IMR-90 (cell line): ENCODE measurements around the gene EREG. TPM values are rescaled to one million over a fixed set of nuclear protein-coding genes. Genes with fewer than 3 reads are reported as not detected.

Experiments used
- ATAC-seq: fragments of 200-7000 bp; cut with Tn5 transposase; 2 replicates; pipeline ENCODE4 v1.9.1; 2020; ENCODE audit warnings: low read depth, mild to moderate bottlenecking, moderate library complexity
- BruUV-seq: library from RNA; stranded (reverse); fragments of 400-500 nt; replicated peaks from 2 replicates; lab custom pipeline; 2021; lab: Mats Ljungman, UMichigan
- CTCF ChIA-PET: fragments of 300-600 bp; formaldehyde crosslinking; extraction: SDS; loops from one replicate; lab custom pipeline; 2021; ENCODE audit warnings: antibody characterized with exemption; lab: Yijun Ruan, JAX
- POLR2A ChIA-PET: fragments of 300-600 bp; sonication (Branson Sonifier 250); formaldehyde crosslinking; loops from one replicate; lab custom pipeline; 2022; ENCODE audit warnings: antibody characterized with exemption; ENCODE audit not compliant: unreplicated experiment; lab: Charles Lee
- DNase-seq: peaks from one replicate; pipeline ENCODE4 v3.0.0; 2013
- H2AFZ ChIP-seq: replicated peaks from 2 replicates; pipeline ENCODE3; 2013; ENCODE audit warnings: low read length, mild to moderate bottlenecking; ENCODE audit not compliant: poor library complexity
- H2AK5ac ChIP-seq: 2 replicates; pipeline ENCODE4 v1.6.1; 2013; ENCODE audit warnings: low read depth, low read length, inconsistent platforms
- H2AK9ac ChIP-seq: replicated peaks from 2 replicates; pipeline ENCODE3; 2013; ENCODE audit warnings: mild to moderate bottlenecking, low read depth, low read length, moderate library complexity; ENCODE audit not compliant: poor library complexity
- H2BK120ac ChIP-seq: 2 replicates; pipeline ENCODE4 v1.6.1; 2013; ENCODE audit warnings: low read depth, low read length, inconsistent platforms
- H2BK15ac ChIP-seq: 3 replicates; pipeline ENCODE4 v1.6.1; 2013; ENCODE audit warnings: low read depth, low read length, inconsistent platforms
- H2BK20ac ChIP-seq: 2 replicates; pipeline ENCODE4 v1.6.1; 2013; ENCODE audit warnings: low read depth, mild to moderate bottlenecking, inconsistent platforms, low read length, moderate library complexity
- H2BK5ac ChIP-seq: 2 replicates; pipeline ENCODE4 v1.6.1; 2013; ENCODE audit warnings: mild to moderate bottlenecking, low read depth, low read length, inconsistent platforms; ENCODE audit not compliant: poor library complexity, severe bottlenecking
- H3K14ac ChIP-seq: replicated peaks from 2 replicates; pipeline ENCODE4 v1.6.1; 2013; ENCODE audit warnings: low read depth, low read length, inconsistent platforms
- H3K18ac ChIP-seq: 2 replicates; pipeline ENCODE4 v1.6.1; 2013; ENCODE audit warnings: low read depth, low read length, control low read depth
- H3K23ac ChIP-seq: 2 replicates; pipeline ENCODE4 v1.6.1; 2013; ENCODE audit warnings: low read depth, low read length, inconsistent platforms
- H3K27ac ChIP-seq: 2 replicates; pipeline ENCODE4 v1.5.1; 2013; ENCODE audit warnings: mild to moderate bottlenecking, control low read depth, low read length; ENCODE audit not compliant: insufficient read depth
- H3K27me3 ChIP-seq: 2 replicates; pipeline ENCODE4 v1.6.1; 2013; ENCODE audit warnings: low read length; ENCODE audit not compliant: control insufficient read depth, insufficient read depth
- H3K36me3 ChIP-seq: 2 replicates; pipeline ENCODE4 v1.6.1; 2013; ENCODE audit warnings: low read length, mixed read lengths; ENCODE audit not compliant: control insufficient read depth, insufficient read depth
- H3K4ac ChIP-seq: 2 replicates; pipeline ENCODE4 v1.6.1; 2013; ENCODE audit warnings: low read depth, low read length, inconsistent platforms
- H3K4me1 ChIP-seq: 2 replicates; pipeline ENCODE4 v1.6.1; 2013; ENCODE audit warnings: low read length, mixed read lengths; ENCODE audit not compliant: control insufficient read depth, insufficient read depth
- H3K4me2 ChIP-seq: 2 replicates; pipeline ENCODE4 v1.6.1; 2013; ENCODE audit warnings: low read depth, mild to moderate bottlenecking, control low read depth, low read length, moderate library complexity
- H3K4me3 ChIP-seq: 2 replicates; pipeline ENCODE4 v1.5.1; 2013; ENCODE audit warnings: low read depth, mild to moderate bottlenecking, control low read depth, low read length, moderate library complexity; ENCODE audit not compliant: insufficient read depth
- H3K56ac ChIP-seq: 2 replicates; pipeline ENCODE4 v1.6.1; 2013; ENCODE audit warnings: low read length, inconsistent platforms; ENCODE audit not compliant: insufficient read depth; ENCODE audit errors: extremely low read depth
- H3K79me1 ChIP-seq, 2 experiments: 2 replicates each; pipeline ENCODE4 v1.6.1; 2013; ENCODE audit warnings: low read length in 2 of 2, inconsistent platforms in 1 of 2, low read depth in 1 of 2
- H3K9ac ChIP-seq: 2 replicates; pipeline ENCODE4 v1.6.1; 2013; ENCODE audit warnings: low read depth, low read length, control low read depth
- H3K9me1 ChIP-seq: 2 replicates; pipeline ENCODE4 v1.6.1; 2013; ENCODE audit warnings: low read length, inconsistent platforms; ENCODE audit not compliant: insufficient read depth
- H3K9me3 ChIP-seq: 2 replicates; pipeline ENCODE4 v1.6.1; 2013; ENCODE audit warnings: low read length; ENCODE audit not compliant: control insufficient read depth, insufficient read depth
- H4K20me1 ChIP-seq: 2 replicates; pipeline ENCODE4 v1.6.1; 2013; ENCODE audit warnings: low read length, inconsistent platforms; ENCODE audit not compliant: insufficient read depth
- H4K5ac ChIP-seq: 2 replicates; pipeline ENCODE4 v1.6.1; 2013; ENCODE audit warnings: mild to moderate bottlenecking, low read depth, low read length, control low read depth
- H4K8ac ChIP-seq, 2 experiments: 2 replicates each; pipeline ENCODE4 v1.6.1; 2013; ENCODE audit warnings: low read depth in 2 of 2, low read length in 2 of 2, control low read depth in 1 of 2, inconsistent platforms in 1 of 2
- H4K91ac ChIP-seq: 2 replicates; pipeline ENCODE4 v1.6.1; 2013; ENCODE audit warnings: low read depth, low read length, inconsistent platforms; ENCODE audit not compliant: insufficient read depth
- CEBPB ChIP-seq: IDR thresholded peaks from 2 replicates; pipeline ENCODE4 v1.6.1; 2012; ENCODE audit warnings: low read depth, low read length, improper control_type of control experiment
- CTCF ChIP-seq: conservative IDR thresholded peaks from 2 replicates; pipeline ENCODE4 v1.5.1; 2012; ENCODE audit warnings: mild to moderate bottlenecking, low read depth, low read length, improper control_type of control experiment
- ELK1 ChIP-seq: fragments of 150-350 bp; IDR thresholded peaks from 2 replicates; pipeline ENCODE4 v1.6.1; 2016; ENCODE audit warnings: low read depth, mild to moderate bottlenecking, low read length, moderate library complexity, borderline replicate concordance
- FOS ChIP-seq: fragments of 150-350 bp; IDR thresholded peaks from 2 replicates; pipeline ENCODE4 v1.6.1; 2016; ENCODE audit warnings: low read depth, low read length
- MAZ ChIP-seq: IDR thresholded peaks from 2 replicates; pipeline ENCODE4 v1.6.1; 2012; ENCODE audit warnings: low read depth, mild to moderate bottlenecking, low read length, improper control_type of control experiment, moderate library complexity, borderline replicate concordance
- NFE2L2 ChIP-seq: fragments of 150-350 bp; IDR thresholded peaks from 2 replicates; pipeline ENCODE4 v1.6.1; 2016; ENCODE audit warnings: low read depth, mild to moderate bottlenecking, low read length
- POLR2A ChIP-seq: IDR thresholded peaks from 2 replicates; pipeline ENCODE4 v1.6.1; 2012; ENCODE audit warnings: mild to moderate bottlenecking, low read depth, low read length
- RAD21 ChIP-seq: IDR thresholded peaks from 2 replicates; pipeline ENCODE4 v1.6.1; 2012; ENCODE audit warnings: low read length, improper control_type of control experiment
- RFX5 ChIP-seq: IDR thresholded peaks from 2 replicates; pipeline ENCODE4 v1.8.0; 2012; ENCODE audit warnings: low read depth, mild to moderate bottlenecking, low read length, moderate library complexity
- USF2 ChIP-seq: fragments of 150-350 bp; IDR thresholded peaks from 2 replicates; pipeline ENCODE4 v1.6.1; 2017; ENCODE audit warnings: mild to moderate bottlenecking, antibody characterized with exemption, low read length, low read depth
- WGBS, 2 experiments: methylation state at CpG; one replicate each; pipeline versions ENCODE4 v1.1.5 to v1.1.7; 2013; ENCODE audit warnings: missing lambda C conversion rate in 2 of 2; ENCODE audit not compliant: insufficient read length in 1 of 2; ENCODE audit errors: extremely low coverage in 2 of 2; 5-methylcytosine and 5-hydroxymethylcytosine counted together
- dilution Hi-C: fragments of 300-500 bp; cut with HindIII; formaldehyde crosslinking; loops from one replicate; pipeline ENCODE4 v1.14.3; 2018; ENCODE audit warnings: low sequenced_read_pairs; ENCODE audit not compliant: unreplicated experiment
- in situ Hi-C: fragments of 300-500 bp; cut with MboI; formaldehyde crosslinking; loops from 3 replicates; pipeline ENCODE4 v1.14.3; 2019; ENCODE audit warnings: low sequenced_read_pairs, inconsistent platforms, mixed read lengths
- intact Hi-C: fragments of 100-400 bp; cut with micrococcal nuclease; formaldehyde crosslinking; loops from 2 replicates; pipeline ENCODE4 v1.10.0; 2022
- polyA plus RNA-seq, 3 experiments: library from polyadenylated mRNA; depleted of rRNA; stranded (reverse); fragments of >200 nt; gene quantifications; 2 replicates each; pipeline ENCODE4 v1.2.3, GENCODE V29; 2012; ENCODE audit warnings: low replicate concordance in 1 of 3
- total RNA-seq: library from RNA; depleted of rRNA; stranded (reverse); fragments of >200 nt; gene quantifications from 2 replicates; pipeline ENCODE4 v1.2.3, GENCODE V29; 2012

Gene EREG
- total and polyA plus RNA-seq, 2 of the 4 experiments (the other 2 are of a cell fraction), result 0.26 to 0.36 TPM

- Histone ChIP-seq H3K4ac (no peak overlapping the region), H3K4me2 (no peak overlapping the region), H3K23ac (no peak overlapping the region), H2BK20ac (no peak overlapping the region), H3K14ac (no peak overlapping the region), H3K18ac (no peak overlapping the region), H3K27me3 (no peaks in the 10 kb centered on the region), H3K36me3 (peaks cover 2% of the 10 kb centered on the region; the same call in 1 of the 2 replicates), H2AK5ac (no peak overlapping the region), H2AK9ac (no peak overlapping the region), H4K91ac (no peak overlapping the region), H3K79me1 (no peaks in the 10 kb centered on the region), H3K4me3 (no peak overlapping the region), H3K9me3 (no peaks in the 10 kb centered on the region), H3K27ac (no peak overlapping the region), H4K20me1 (no peaks in the 10 kb centered on the region), H3K9me1 (no peaks in the 10 kb centered on the region), H2BK120ac (no peak overlapping the region), H4K8ac (no peak overlapping the region), H2AFZ (no peak overlapping the region), H3K9ac (no peak overlapping the region), H3K4me1 (no peaks in the 10 kb centered on the region), H2BK15ac (no peak overlapping the region), H3K56ac (no peak overlapping the region), H4K5ac (no peak overlapping the region), H2BK5ac (no peak overlapping the region)
- in situ Hi-C loops, result no loop called here
- ATAC-seq, result no peak
- CTCF ChIA-PET, result no interaction called here
- no peak for TF ChIP-seq MAZ
- TF ChIP-seq USF2, result no peak
- TF ChIP-seq RAD21, result no peak
- TF ChIP-seq CTCF, result no peak
- no peak for TF ChIP-seq NFE2L2
- no peak for TF ChIP-seq CEBPB
- no peak for TF ChIP-seq FOS
- no peak for TF ChIP-seq POLR2A
- no peak for TF ChIP-seq ELK1
- no peak for TF ChIP-seq RFX5
- no CpG with 5 or more reads among the region's 2 CpGs for WGBS, 2 experiments
- dilution Hi-C loops, result no loop called here
- POLR2A ChIA-PET, result no interaction called here
- no TSS peak for BruUV-seq
- DNase-seq, result no peak
- intact Hi-C loops, result no loop called here
These were observed 22.8 kb downstream of the EREG start for GRCh38 chr4:74387790-74388189.
